DND-41 (cell line): ENCODE measurements around the gene ITPRIPL1.

Experiments
- ATAC-seq: fragments of 200-7000 bp; cut with Tn5 transposase; 3 replicates; pipeline ENCODE4 v1.9.1; 2021; ENCODE audit warnings: low read depth; ENCODE audit not compliant: insufficient read depth
- DNase-seq: peaks from one replicate; pipeline ENCODE4 v3.0.0-alpha.2; 2020
- H2AFZ ChIP-seq: 2 replicates; pipeline ENCODE4 v1.6.0; 2012; ENCODE audit warnings: low read depth, low read length
- H3K27ac ChIP-seq: 2 replicates; pipeline ENCODE4 v1.5.1; 2012; ENCODE audit warnings: low read length, inconsistent platforms
- H3K27me3 ChIP-seq: fragments of 200-600 bp; sonication (generic); 2 replicates; pipeline ENCODE4 v1.6.0; 2012; ENCODE audit warnings: low read length, mild to moderate bottlenecking, inconsistent platforms; ENCODE audit not compliant: insufficient read depth, poor library complexity
- H3K36me3 ChIP-seq: 2 replicates; pipeline ENCODE4 v1.5.1; 2012; ENCODE audit warnings: low read length, inconsistent platforms; ENCODE audit not compliant: insufficient read depth
- H3K4me1 ChIP-seq: 2 replicates; pipeline ENCODE4 v1.5.1; 2012; ENCODE audit warnings: mild to moderate bottlenecking, low read length; ENCODE audit not compliant: insufficient read depth
- H3K4me2 ChIP-seq: 2 replicates; pipeline ENCODE4 v1.6.0; 2012; ENCODE audit warnings: mild to moderate bottlenecking, moderate library complexity, low read length, inconsistent platforms; ENCODE audit not compliant: insufficient read depth
- H3K4me3 ChIP-seq, 2 experiments: fragments of 200-600 bp in 1 of 2; shearing (Covaris generic) in 1 of 2; 2 replicates each; pipeline ENCODE4 v1.5.1; 2012 to 2016; ENCODE audit warnings: inconsistent platforms in 2 of 2, low read length in 2 of 2, mild to moderate bottlenecking in 2 of 2, low read depth in 1 of 2, moderate library complexity in 1 of 2
- H3K79me2 ChIP-seq: 2 replicates; pipeline ENCODE4 v1.6.0; 2012; ENCODE audit warnings: low read length, inconsistent platforms; ENCODE audit not compliant: insufficient read depth
- H3K9ac ChIP-seq: 2 replicates; pipeline ENCODE4 v1.6.0; 2012; ENCODE audit warnings: low read depth, mild to moderate bottlenecking, inconsistent platforms, low read length, moderate library complexity
- H3K9me3 ChIP-seq: 2 replicates; pipeline ENCODE4 v1.5.1; 2012; ENCODE audit warnings: low read length, moderate library complexity, mild to moderate bottlenecking, inconsistent platforms; ENCODE audit not compliant: insufficient read depth, severe bottlenecking
- H4K20me1 ChIP-seq: 2 replicates; pipeline ENCODE4 v1.6.0; 2012; ENCODE audit warnings: low read length; ENCODE audit not compliant: insufficient read depth
- EZH2 ChIP-seq: IDR thresholded peaks from 3 replicates; pipeline ENCODE4 v1.6.1; 2012; ENCODE audit warnings: borderline replicate concordance, low read depth, mild to moderate bottlenecking, moderate library complexity, low read length, inconsistent platforms; ENCODE audit not compliant: severe bottlenecking
- TF ChIP-seq, protein P1 (sequence below): IDR thresholded peaks from 2 replicates; pipeline ENCODE4 v1.5.1; 2012; ENCODE audit warnings: borderline replicate concordance, low read length, moderate library complexity, mild to moderate bottlenecking; ENCODE audit not compliant: poor library complexity, severe bottlenecking; ENCODE audit errors: extremely low read depth

The ITPRIPL1 gene

DNA sequence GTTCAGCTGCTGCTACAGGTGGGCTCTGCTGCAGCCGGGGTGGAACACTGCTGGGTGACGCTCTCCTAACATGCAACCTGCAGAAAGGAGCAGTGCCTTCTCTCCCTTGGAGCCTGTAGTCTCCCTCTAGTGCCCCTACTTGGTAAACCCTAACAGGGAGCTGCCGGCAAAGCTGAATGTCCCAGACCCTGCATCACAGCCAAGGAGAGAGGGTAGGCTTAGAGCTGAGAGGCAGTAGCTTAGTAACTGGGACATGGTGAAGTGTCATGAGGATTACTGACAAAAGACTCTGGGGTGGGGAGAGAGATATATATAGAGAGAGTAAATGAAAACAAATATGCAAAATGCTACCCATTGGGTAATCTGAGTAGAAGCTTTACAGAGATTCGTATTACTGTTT is 20.3 kb downstream of the ITPRIPL1 start:
- Histone ChIP-seq H2AFZ (no peak overlapping the region), H3K4me3 (no peak overlapping the region), H3K36me3 (peaks cover 95% of the 10 kb centered on the region), H4K20me1 (peaks cover 44% of the 10 kb centered on the region), H3K9me3 (no peaks in the 10 kb centered on the region), H3K27me3 (no peaks in the 10 kb centered on the region), H3K4me2 (no peak overlapping the region), H3K27ac (no peak overlapping the region), H3K79me2 (peaks cover 73% of the 10 kb centered on the region), H3K4me1 (peaks cover 5% of the 10 kb centered on the region; the same call in 1 of the 2 replicates), H3K9ac (no peak overlapping the region)
- ATAC-seq (peak; percentile 52; the same call in 2 of the 3 replicates), DNase-seq (no peak)
- TF ChIP-seq EZH2: no peak
- TF ChIP-seq, protein P1, sequence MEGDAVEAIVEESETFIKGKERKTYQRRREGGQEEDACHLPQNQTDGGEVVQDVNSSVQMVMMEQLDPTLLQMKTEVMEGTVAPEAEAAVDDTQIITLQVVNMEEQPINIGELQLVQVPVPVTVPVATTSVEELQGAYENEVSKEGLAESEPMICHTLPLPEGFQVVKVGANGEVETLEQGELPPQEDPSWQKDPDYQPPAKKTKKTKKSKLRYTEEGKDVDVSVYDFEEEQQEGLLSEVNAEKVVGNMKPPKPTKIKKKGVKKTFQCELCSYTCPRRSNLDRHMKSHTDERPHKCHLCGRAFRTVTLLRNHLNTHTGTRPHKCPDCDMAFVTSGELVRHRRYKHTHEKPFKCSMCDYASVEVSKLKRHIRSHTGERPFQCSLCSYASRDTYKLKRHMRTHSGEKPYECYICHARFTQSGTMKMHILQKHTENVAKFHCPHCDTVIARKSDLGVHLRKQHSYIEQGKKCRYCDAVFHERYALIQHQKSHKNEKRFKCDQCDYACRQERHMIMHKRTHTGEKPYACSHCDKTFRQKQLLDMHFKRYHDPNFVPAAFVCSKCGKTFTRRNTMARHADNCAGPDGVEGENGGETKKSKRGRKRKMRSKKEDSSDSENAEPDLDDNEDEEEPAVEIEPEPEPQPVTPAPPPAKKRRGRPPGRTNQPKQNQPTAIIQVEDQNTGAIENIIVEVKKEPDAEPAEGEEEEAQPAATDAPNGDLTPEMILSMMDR: peak; percentile 28

DNA sequence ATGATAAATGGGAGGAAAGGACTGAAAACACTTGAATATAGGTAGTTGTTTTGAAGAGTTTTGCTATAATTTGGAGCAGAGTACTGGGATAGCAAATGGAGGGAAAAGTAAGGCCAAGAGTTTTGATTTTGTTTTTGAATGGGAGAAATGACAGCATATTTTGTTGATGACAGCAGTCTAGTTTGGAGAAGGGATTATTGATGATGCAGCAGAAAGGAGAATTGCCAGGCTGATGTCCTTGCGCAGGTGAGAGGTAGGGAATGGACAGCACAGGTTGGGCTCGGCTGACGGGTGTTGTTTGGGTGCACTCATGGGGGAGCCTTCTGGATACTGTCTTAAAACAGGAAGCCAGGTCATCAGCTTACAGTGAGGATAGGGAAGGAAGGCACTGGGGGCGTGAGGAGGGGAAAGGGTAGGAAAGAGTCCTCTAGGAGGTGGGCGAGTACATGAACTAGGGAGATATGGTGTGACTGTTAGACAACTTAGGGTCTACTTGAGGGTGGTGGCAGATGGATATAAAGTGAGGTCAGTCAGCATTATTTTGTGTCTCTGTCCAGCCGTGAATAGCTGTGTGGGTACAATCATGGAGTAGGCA is 20.8 kb downstream of the ITPRIPL1 start:
- H3K4me2 ChIP-seq: no peak overlapping the region
- no peak overlapping the region for H3K27ac ChIP-seq
- no peaks in the 10 kb centered on the region for H3K27me3 ChIP-seq
- no peaks in the 10 kb centered on the region for H3K9me3 ChIP-seq
- TF ChIP-seq, protein P1: no peak
- TF ChIP-seq EZH2: no peak
- ATAC-seq (no peak), DNase-seq (no peak)
- H3K9ac ChIP-seq: no peak overlapping the region
- peaks cover 46% of the 10 kb centered on the region for H4K20me1 ChIP-seq
- no peak overlapping the region for H3K4me3 ChIP-seq
- H3K36me3 ChIP-seq: peaks cover 99% of the 10 kb centered on the region
- no peak overlapping the region for H2AFZ ChIP-seq
- peaks cover 69% of the 10 kb centered on the region for H3K79me2 ChIP-seq
- peaks cover 4% of the 10 kb centered on the region; the same call in 1 of the 2 replicates for H3K4me1 ChIP-seq

DNA sequence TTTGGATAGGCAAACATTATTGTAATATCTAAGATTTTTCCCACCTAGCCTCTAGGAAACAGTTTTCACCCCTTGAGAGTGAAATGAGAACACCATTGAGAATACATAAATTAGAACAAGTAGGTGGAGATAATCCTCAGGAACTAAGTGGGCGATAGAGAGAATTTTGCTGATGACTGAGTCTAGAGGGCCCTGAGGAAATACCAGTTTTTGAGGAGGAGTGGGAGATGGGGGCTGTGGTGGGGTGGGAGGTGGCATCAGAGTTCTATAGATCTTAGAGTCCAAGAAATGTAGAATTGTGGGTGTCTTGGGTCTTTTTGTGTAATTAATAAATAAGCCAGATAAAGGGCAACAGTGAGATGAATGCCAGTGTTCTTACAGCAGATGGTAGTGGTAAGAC is 22.3 kb downstream of the ITPRIPL1 start:
- Histone ChIP-seq H3K27ac (no peak overlapping the region), H3K4me3 (no peak overlapping the region), H4K20me1 (peaks cover 33% of the 10 kb centered on the region), H3K79me2 (peaks cover 55% of the 10 kb centered on the region), H2AFZ (no peak overlapping the region), H3K27me3 (no peaks in the 10 kb centered on the region), H3K4me1 (no peaks in the 10 kb centered on the region), H3K9ac (no peak overlapping the region), H3K4me2 (no peak overlapping the region), H3K36me3 (peaks cover 98% of the 10 kb centered on the region), H3K9me3 (no peaks in the 10 kb centered on the region)
- DNase-seq: no peak
- ATAC-seq: no peak
- TF ChIP-seq, protein P1: no peak
- TF ChIP-seq EZH2: no peak
